Measurements from ENCODE around the gene NKD1.

DNA sequence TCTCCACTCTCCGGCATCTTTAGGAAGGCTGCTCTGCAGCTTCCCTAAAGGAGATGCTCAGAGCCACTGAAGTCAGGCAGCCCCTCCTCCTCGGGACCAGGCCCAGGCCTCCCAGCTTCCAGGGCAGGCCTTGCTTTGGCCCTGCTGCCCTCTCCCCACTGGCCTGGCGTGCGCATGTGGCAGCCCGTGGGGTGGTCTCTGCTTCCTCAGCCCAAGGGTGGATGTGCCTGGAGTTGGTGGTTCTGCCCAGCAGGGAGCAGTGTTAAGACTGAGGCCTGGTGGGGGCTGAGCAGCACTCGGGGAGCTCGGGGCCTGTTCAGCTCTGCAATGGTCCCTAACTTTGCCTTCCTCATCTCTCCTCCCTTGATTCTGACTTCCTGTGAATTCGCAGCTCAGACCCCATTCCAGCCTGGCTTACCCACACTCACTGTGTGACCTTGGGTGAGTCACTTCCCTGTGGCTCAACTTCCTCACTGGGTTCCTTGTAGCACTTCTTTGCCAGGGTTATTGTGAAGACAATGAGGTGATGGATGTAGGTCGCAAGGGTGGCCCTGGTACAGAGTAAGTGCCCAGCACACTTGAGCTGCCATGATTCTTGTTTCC, 63.2 kb downstream of the NKD1 start:
- TF ChIP-seq POLR2A (IDR thresholded peaks at IDR 0.05), result no peak
- TF ChIP-seq, protein P1, sequence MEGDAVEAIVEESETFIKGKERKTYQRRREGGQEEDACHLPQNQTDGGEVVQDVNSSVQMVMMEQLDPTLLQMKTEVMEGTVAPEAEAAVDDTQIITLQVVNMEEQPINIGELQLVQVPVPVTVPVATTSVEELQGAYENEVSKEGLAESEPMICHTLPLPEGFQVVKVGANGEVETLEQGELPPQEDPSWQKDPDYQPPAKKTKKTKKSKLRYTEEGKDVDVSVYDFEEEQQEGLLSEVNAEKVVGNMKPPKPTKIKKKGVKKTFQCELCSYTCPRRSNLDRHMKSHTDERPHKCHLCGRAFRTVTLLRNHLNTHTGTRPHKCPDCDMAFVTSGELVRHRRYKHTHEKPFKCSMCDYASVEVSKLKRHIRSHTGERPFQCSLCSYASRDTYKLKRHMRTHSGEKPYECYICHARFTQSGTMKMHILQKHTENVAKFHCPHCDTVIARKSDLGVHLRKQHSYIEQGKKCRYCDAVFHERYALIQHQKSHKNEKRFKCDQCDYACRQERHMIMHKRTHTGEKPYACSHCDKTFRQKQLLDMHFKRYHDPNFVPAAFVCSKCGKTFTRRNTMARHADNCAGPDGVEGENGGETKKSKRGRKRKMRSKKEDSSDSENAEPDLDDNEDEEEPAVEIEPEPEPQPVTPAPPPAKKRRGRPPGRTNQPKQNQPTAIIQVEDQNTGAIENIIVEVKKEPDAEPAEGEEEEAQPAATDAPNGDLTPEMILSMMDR (IDR thresholded peaks at IDR 0.05), result no peak
